GM04503 (cell line): ENCODE results near the gene LMNTD2.

Experiments used
- DNase-seq: peaks from one replicate; pipeline ENCODE4 v3.0.0-alpha.2; 2012; ENCODE audit warnings: low read depth

Gene LMNTD2, protein sequence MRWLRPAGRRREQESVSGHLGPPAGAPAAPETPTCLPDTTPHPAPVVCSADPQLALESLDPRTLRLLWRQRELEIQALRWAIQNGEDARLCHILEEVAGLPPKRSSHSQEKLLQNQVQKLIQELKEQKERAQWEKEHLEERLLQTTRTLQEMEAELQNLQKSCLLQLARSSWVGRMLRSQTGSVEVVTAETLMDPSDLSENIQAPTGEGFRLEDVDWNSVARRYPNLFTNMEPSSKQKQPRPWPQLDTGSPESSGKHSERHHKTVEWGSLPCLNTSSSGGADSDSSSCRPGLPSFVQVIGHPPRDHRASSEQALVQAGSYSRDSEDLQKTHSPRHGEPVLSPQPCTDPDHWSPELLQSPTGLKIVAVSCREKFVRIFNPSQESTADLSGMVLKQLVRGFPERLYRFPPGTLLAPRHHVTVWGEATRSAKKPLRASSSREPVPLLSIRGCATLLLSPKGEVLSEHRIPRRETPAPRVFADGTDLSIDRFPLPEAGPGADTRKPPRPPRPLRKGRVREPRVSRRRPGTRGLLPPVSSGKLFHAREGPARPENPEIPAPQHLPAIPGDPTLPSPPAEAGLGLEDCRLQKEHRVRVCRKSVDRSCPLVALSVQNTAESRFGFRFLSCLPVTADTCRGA

GRCh38 chr11:560305-561147, at the start of gene LMNTD2, which contains the start of gene RASSF7:
TSS of gene LMNTD2 (minus strand) at chr11:560738. CDS start at chr11:560716, 22 bp downstream.
TSS of gene RASSF7 (plus strand) at chr11:560970. CDS start at chr11:561769, 799 bp downstream.
- DNase-seq: no peak

- DNase-seq: no peak
Observed at GRCh38 chr11:609341-609811, 48.8 kb upstream of the LMNTD2 start.

DNA sequence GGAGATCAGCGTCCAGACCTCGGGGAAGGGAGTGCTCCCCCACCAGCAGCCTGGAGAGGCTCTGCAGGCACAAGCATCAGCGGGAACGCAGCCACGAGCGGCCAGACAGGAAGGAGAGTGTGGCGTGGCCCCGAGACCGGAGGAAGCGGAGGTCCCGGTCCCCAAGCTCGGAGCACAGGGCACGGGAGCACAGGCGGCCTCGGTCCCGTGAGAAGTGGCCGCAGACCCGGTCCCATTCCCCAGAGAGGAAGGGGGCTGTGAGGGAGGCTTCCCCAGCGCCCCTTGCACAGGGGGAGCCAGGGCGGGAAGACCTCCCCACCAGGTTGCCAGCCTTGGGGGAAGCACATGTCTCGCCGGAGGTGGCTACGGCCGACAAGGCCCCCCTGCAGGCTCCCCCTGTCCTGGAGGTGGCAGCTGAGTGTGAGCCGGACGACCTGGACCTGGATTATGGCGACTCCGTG, 48.3 kb upstream of the LMNTD2 start:
- no peak for DNase-seq

DNA sequence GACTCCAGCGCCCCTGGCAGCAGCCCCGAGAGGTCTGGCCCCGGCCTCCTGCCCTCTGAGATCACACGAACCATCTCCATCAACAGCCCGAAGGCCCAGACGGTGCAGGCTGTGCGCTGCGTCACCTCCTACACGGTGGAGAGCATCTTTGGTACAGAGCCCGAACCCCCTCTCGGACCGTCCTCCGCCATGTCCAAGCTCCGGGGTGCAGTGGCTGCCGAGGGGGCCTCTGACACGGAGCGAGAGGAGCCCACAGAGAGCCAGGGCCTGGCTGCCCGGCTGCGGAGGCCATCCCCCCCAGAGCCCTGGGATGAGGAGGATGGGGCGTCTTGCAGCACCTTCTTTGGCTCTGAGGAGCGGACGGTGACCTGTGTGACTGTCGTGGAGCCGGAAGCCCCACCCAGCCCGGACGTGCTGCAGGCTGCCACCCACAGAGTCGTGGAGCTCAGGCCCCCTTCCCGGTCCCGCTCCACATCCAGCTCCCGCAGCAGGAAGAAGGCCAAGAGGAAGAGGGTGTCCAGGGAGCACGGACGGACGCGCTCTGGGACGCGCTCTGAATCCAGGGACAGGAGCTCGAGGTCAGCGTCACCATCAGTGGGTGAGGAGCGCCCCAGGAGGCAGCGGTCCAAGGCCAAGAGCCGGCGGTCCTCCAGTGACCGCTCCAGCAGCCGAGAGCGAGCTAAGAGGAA, 47.6 kb upstream of the LMNTD2 start:
- no peak for DNase-seq

DNA sequence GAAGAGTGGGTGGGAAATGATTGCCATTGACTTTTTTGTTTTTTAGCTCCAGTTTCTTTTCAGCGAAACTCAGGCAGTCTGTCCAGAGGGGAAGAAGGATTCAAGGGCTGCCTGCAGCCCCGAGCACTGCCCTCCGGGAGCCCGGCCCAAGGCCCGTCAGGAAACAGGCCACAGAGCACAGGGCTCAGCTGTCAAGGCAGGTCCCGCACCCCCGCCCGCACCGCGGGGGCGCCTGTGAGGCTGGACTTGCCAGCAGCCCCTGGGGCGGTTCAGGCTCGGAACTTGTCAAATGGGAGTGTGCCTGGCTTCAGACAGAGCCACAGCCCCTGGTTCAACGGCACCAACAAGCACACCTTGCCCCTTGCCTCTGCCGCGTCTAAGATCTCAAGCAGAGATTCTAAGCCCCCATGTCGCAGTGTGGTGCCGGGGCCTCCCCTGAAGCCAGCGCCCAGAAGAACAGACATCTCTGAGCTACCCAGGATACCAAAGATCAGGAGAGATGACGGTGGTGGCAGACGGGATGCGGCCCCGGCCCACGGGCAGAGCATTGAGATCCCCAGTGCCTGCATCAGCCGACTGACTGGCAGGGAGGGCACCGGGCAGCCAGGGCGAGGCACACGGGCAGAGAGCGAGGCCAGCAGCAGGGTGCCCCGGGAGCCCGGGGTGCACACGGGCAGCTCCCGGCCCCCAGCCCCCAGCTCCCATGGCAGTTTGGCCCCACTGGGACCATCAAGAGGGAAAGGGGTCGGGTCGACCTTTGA, 46.7 kb upstream of the LMNTD2 start:
- DNase-seq: no peak

GRCh38 chr11:606245-606644, 45.7 kb upstream of the LMNTD2 start:
- DNase-seq: no peak

DNA sequence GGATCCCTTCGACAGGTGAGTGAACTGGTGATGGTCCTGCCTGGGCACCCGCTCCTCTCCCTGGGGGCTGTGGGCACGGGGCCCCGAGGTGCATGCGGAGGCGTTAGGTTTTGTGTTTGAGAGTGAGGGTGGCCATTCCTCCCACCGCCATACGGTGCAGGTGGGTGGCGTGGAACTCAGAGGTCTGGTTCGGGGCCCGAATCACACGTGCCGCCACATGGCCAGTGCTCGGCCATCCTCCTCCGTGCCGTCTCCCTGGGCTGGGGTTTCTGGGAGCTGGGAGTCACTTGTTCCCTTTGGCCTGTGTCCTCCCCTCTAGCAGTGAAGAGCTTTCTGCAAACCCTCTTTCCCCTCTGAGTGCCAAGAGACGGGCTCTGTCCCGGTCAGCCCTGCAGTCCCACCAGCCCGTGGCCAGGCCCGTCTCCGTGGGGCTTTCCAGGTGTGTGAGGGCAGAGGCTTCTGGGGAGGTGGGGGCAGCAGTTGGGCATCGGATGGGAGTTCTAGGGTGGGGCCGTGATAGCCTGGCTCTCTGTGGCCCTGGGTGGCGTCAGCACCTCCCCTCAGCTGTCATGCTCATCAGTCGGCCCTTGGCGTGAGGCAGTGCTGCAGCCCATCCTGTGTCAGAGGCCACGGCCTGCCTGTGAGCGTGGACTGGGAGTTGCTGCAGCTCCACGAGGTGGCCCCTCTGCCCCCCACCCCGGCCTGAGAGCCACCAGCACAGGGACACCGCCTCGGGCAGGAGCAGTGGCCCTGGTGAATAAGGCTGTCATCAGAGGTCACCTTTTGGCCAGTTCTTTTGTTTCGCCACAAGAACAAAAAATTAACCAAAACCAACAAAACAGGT, 45.0 kb upstream of the LMNTD2 start:
- DNase-seq: no peak

DNA sequence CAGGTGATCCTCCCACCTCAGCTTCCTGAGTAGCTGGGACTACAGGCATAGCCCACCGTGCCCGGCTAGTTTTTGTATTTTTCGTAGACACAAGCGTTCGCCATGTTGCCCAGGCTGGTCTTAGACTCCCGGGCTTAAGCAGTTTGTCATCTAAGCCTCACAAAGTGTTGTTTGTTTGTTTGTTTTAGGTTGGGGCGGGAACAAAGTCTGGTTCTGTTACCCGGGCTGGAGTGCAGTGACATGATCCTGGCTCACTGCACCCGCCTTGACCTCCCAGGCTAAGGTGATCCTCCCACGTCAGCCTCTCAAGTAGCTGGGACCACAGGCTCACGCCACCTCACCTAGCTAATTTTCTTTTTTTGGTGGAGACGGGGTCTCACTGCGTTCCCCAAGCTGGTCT, 42.6 kb upstream of the LMNTD2 start:
- no peak for DNase-seq

- no peak for DNase-seq
Observed at GRCh38 chr11:601573-602245, 41.2 kb upstream of the LMNTD2 start.

GRCh38 chr11:598005-598680, 37.6 kb upstream of the LMNTD2 start:
- DNase-seq: no peak

DNA sequence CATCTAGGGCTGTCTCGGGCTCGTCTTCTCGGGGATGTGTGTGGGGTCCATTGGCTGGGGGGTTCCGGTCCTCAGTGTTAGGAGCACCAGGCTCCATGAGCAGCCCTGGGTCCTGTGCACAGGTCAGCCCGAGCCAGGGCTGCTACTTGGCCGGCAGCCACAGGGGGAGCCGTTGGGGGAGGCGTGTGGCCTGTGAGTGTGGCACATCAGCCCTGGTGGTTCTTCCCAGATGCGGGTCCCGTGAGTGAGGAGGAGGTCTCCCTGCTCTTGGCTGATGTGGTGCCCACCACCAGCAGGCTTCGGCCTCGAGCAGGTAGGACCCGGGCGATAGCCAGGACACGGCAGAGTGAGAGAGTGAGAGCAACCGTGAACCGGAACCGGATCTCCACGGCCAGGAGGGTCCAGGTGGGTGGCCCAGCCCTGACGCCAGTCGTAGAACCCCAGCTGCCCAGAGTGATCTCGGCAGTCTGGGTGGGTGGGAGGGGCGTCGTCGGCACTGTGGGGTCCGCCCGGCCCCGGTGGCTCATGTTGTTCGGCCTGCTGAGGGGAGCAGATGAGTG, 36.7 kb upstream of the LMNTD2 start:
- no peak for DNase-seq

GRCh38 chr11:596374-596773, 35.8 kb upstream of the LMNTD2 start:
- DNase-seq: no peak

GRCh38 chr11:595400-595799, 34.9 kb upstream of the LMNTD2 start:
- DNase-seq: no peak

GRCh38 chr11:593347-593746, 32.8 kb upstream of the LMNTD2 start:
- no peak for DNase-seq

- DNase-seq: no peak
Observed at GRCh38 chr11:592918-593317, 32.4 kb upstream of the LMNTD2 start.

GRCh38 chr11:592501-592900, 32.0 kb upstream of the LMNTD2 start:
- DNase-seq: no peak

GRCh38 chr11:590997-591396, 30.5 kb upstream of the LMNTD2 start:
- no peak for DNase-seq

DNA sequence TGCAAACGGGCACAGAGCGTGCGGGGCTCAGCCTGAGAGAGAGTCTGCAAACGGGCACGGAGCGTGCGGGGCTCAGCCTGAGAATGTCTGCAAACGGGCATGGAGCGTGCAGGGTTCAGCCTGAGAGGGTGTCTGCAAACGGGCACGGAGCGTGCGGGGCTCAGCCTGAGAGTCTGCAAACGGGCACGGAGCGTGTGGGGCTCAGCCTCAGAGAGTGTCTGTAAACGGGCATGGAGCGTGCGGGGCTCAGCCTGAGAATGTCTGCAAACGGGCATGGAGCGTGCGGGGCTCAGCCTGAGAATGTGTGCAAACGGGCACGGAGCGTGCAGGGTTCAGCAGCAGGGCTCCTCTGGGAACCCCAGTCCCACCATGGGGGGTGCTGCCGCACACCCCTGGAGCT, 29.3 kb upstream of the LMNTD2 start:
- DNase-seq: no peak

GRCh38 chr11:587978-588380, 27.4 kb upstream of the LMNTD2 start:
- no peak for DNase-seq
